GM12878 (cell line): Measurements from ENCODE around the gene LMAN2L. TPM values are rescaled to one million over a fixed set of nuclear protein-coding genes. Genes with fewer than 3 reads are reported as not detected.

Source experiments
- ATAC-seq: fragments of 200-7000 bp; cut with Tn5 transposase; 3 replicates; pipeline ENCODE4 v1.9.1; 2020; ENCODE audit warnings: mild to moderate bottlenecking, moderate library complexity
- BruUV-seq: library from RNA; stranded (reverse); fragments of 400-500 nt; replicated peaks from 2 replicates; lab custom pipeline; 2021; lab: Mats Ljungman, UMichigan
- CTCF ChIA-PET: fragments of 300-600 bp; sonication (Branson Sonifier 250); formaldehyde crosslinking; extraction: SDS; loops from one replicate; lab custom pipeline; 2021; ENCODE audit warnings: inconsistent platforms; lab: Yijun Ruan, JAX
- POLR2A ChIA-PET: fragments of 350-600 bp; formaldehyde crosslinking; extraction: SDS; loops from one replicate; lab custom pipeline; 2021; ENCODE audit warnings: inconsistent platforms; lab: Charles Lee
- RAD21 ChIA-PET: fragments of 300-600 bp; sonication (Branson Sonifier 250); formaldehyde crosslinking; loops from one replicate; lab custom pipeline; 2023; ENCODE audit warnings: antibody characterized with exemption; ENCODE audit not compliant: unreplicated experiment; lab: Charles Lee
- SMC1A ChIA-PET: fragments of 300-600 bp; sonication (Branson Sonifier 250); formaldehyde crosslinking; loops from one replicate; lab custom pipeline; 2023; ENCODE audit not compliant: unreplicated experiment, uncharacterized antibody; lab: Charles Lee
- DNase-seq: peaks from one replicate; pipeline ENCODE4 v3.0.0-alpha.2; 2011; ENCODE audit warnings: low read depth, low spot score
- FAIRE-seq: peaks from 3 replicates; lab custom pipeline; 2011; peaks lifted over from hg19 to GRCh38; lab: Jason Lieb, UNC
- H2AFZ ChIP-seq: 2 replicates; pipeline ENCODE4 v1.6.0; 2011; ENCODE audit warnings: low read depth, low read length, control low read depth; ENCODE audit not compliant: control insufficient read depth
- H3K27ac ChIP-seq: 2 replicates; pipeline ENCODE4 v1.5.1; 2011; ENCODE audit warnings: control low read depth; ENCODE audit not compliant: control insufficient read depth, insufficient read depth
- H3K27me3 ChIP-seq, 2 experiments: replicated peaks in 1 of 2; 2 replicates each; pipeline versions ENCODE4 v1.6.0 to v1.6.1; 2011; ENCODE audit warnings: low read length in 1 of 2; ENCODE audit not compliant: control insufficient read depth in 2 of 2, insufficient read depth in 2 of 2
- H3K36me3 ChIP-seq, 2 experiments: 2 replicates each; pipeline ENCODE4 v1.5.1; 2011; ENCODE audit warnings: low read length in 1 of 2; ENCODE audit not compliant: control insufficient read depth in 2 of 2, insufficient read depth in 2 of 2
- H3K4me1 ChIP-seq: 2 replicates; pipeline ENCODE4 v1.6.1; 2011; ENCODE audit warnings: mild to moderate bottlenecking, low read length, moderate library complexity, mixed read lengths; ENCODE audit not compliant: control insufficient read depth, insufficient read depth
- H3K4me2 ChIP-seq: 2 replicates; pipeline ENCODE4 v1.6.0; 2011; ENCODE audit warnings: control low read depth; ENCODE audit not compliant: control insufficient read depth, insufficient read depth
- H3K4me3 ChIP-seq: fragments of 200-600 bp; sonication (generic); 2 replicates; pipeline ENCODE4 v1.5.1; 2016
- H3K79me2 ChIP-seq: 2 replicates; pipeline ENCODE4 v1.6.0; 2011; ENCODE audit warnings: low read length; ENCODE audit not compliant: control insufficient read depth, insufficient read depth
- H3K9ac ChIP-seq: 2 replicates; pipeline ENCODE4 v1.8.0; 2011; ENCODE audit warnings: low read length, control low read depth, mixed read lengths; ENCODE audit not compliant: control insufficient read depth, insufficient read depth
- H3K9me3 ChIP-seq: replicated peaks from 3 replicates; pipeline ENCODE4 v1.5.1; 2011; ENCODE audit warnings: mild to moderate bottlenecking, low read length; ENCODE audit not compliant: control insufficient read depth, insufficient read depth
- H4K20me1 ChIP-seq: 2 replicates; pipeline ENCODE4 v1.6.0; 2011; ENCODE audit not compliant: control insufficient read depth, insufficient read depth
- ASH2L ChIP-seq: fragments of 300-600, 200-600 bp; sonication (generic); IDR thresholded peaks from 2 replicates; pipeline ENCODE4 v1.6.1; 2017; ENCODE audit warnings: low read depth, mild to moderate bottlenecking, borderline replicate concordance
- E2F8 ChIP-seq: fragments of 450-650 bp; IDR thresholded peaks from 2 replicates; pipeline ENCODE4 v1.6.1; 2018; ENCODE audit warnings: mild to moderate bottlenecking, low read depth, moderate library complexity; ENCODE audit not compliant: partially characterized antibody
- GABPA ChIP-seq: IDR thresholded peaks from 2 replicates; pipeline ENCODE4 v1.6.1; 2014; ENCODE audit warnings: antibody characterized with exemption, low read depth, mild to moderate bottlenecking, inconsistent platforms
- IRF4 ChIP-seq: IDR thresholded peaks from 2 replicates; pipeline ENCODE4 v1.6.1; 2011; ENCODE audit warnings: low read depth, low read length
- MXI1 ChIP-seq: fragments of 150-350 bp; IDR thresholded peaks from 2 replicates; pipeline ENCODE4 v1.6.1; 2011; ENCODE audit warnings: low read depth, mild to moderate bottlenecking, inconsistent platforms, low read length, improper control_type of control experiment
- MYB ChIP-seq: fragments of 150-350 bp; IDR thresholded peaks from 2 replicates; pipeline ENCODE4 v1.6.1; 2014; ENCODE audit warnings: mild to moderate bottlenecking, low read depth, low read length, borderline replicate concordance
- RCOR1 ChIP-seq: conservative IDR thresholded peaks from 2 replicates; pipeline ENCODE4 v1.6.1; 2012; ENCODE audit warnings: low read depth, low read length, improper control_type of control experiment
- SIX5 ChIP-seq: IDR thresholded peaks from 2 replicates; pipeline ENCODE4 v1.6.1; 2011; ENCODE audit warnings: mild to moderate bottlenecking, low read depth, low read length, moderate library complexity; ENCODE audit not compliant: severe bottlenecking
- SMAD1 ChIP-seq: fragments of 450-650 bp; IDR thresholded peaks from 2 replicates; pipeline ENCODE4 v1.6.1; 2018; ENCODE audit warnings: mild to moderate bottlenecking, low read depth; ENCODE audit not compliant: partially characterized antibody
- SREBF1 ChIP-seq: IDR thresholded peaks from 2 replicates; pipeline ENCODE4 v1.6.1; 2012; ENCODE audit warnings: mild to moderate bottlenecking, low read length
- USF2 ChIP-seq: IDR thresholded peaks from 2 replicates; pipeline ENCODE4 v1.6.1; 2011; ENCODE audit warnings: low read depth, low read length, improper control_type of control experiment, borderline replicate concordance
- ZBTB11 ChIP-seq: fragments of 450-650 bp; formaldehyde crosslinking; IDR thresholded peaks from 2 replicates; pipeline ENCODE4 v1.5.0; 2022; ENCODE audit warnings: mild to moderate bottlenecking, missing genetic modification characterization
- ZNF622 ChIP-seq: fragments of 450-650 bp; IDR thresholded peaks from 2 replicates; pipeline ENCODE4 v1.6.1; 2017; ENCODE audit warnings: mild to moderate bottlenecking, inconsistent platforms
- WGBS: methylation state at CpG from one replicate; pipeline ENCODE4 v1.1.6; 2016; ENCODE audit warnings: low lambda C conversion rate; ENCODE audit not compliant: insufficient replicate concordance, insufficient coverage; ENCODE audit errors: missing lambda C conversion rate; 5-methylcytosine and 5-hydroxymethylcytosine counted together
- in situ Hi-C: fragments of 300-500 bp; cut with MboI; formaldehyde crosslinking; loops from 9 replicates; pipeline ENCODE4 v1.14.3; 2018; ENCODE audit warnings: mixed read lengths
- intact Hi-C: fragments of 100-400 bp; cut with micrococcal nuclease; formaldehyde crosslinking; loops from one replicate; pipeline ENCODE4 v1.14.2; 2022; ENCODE audit not compliant: unreplicated experiment
- polyA plus RNA-seq, 11 experiments: library from polyadenylated mRNA; depleted of rRNA in 4 of 11; unstranded in 6 of 11; stranded (reverse) in 5 of 11; fragments of >200 nt; fragmentation: Nextera tagmentation in 4 of 11; fragmentation: Illumina TruSeq in 1 of 11; extraction: Ambion mirVana in 4 of 11; extraction: Trizol in 1 of 11; gene quantifications; 1 replicate in 1 of 11; 2 replicates in 10 of 11; pipeline versions ENCODE4 v1.2.1 to v1.2.3, GENCODE V29; 2011 to 2016; ENCODE audit warnings: inconsistent platforms in 2 of 11, missing spikeins in 2 of 11, low read depth in 1 of 11
- total RNA-seq, 4 experiments: library from RNA; depleted of rRNA in 3 of 4; stranded (reverse); fragments of >200 nt in 3 of 4; fragmentation: Illumina TruSeq in 1 of 4; extraction: Trizol in 1 of 4; gene quantifications; 2 replicates each; pipeline versions ENCODE4 v1.2.1 to v1.2.3, GENCODE V29; 2013 to 2021

Gene LMAN2L
- total and polyA plus RNA-seq, 10 of the 15 experiments (the other 5 are each of a cell fraction or from before 2014, with no cell fraction given) = 5.7 to 16.3 (median 10.7) TPM

- no peak for TF ChIP-seq MYB
- no peak for TF ChIP-seq IRF4
- TF ChIP-seq ZNF622 = no peak
- TF ChIP-seq SIX5 = no peak
Observed at GRCh38 chr2:96669539-96670215, 70.2 kb downstream of the LMAN2L start (continued).

- Histone ChIP-seq H3K4me2 (no peak overlapping the region), H3K9me3 (no peaks in the 10 kb centered on the region), H3K36me3 (no peaks in the 10 kb centered on the region), H2AFZ (no peak overlapping the region), H3K27me3 (no peaks in the 10 kb centered on the region; a peak in 1 of 4 replicates), H3K4me1 (no peaks in the 10 kb centered on the region), H4K20me1 (no peaks in the 10 kb centered on the region), H3K9ac (no peak overlapping the region), H3K27ac (no peak overlapping the region), H3K4me3 (no peak overlapping the region), H3K79me2 (no peaks in the 10 kb centered on the region)
- RAD21 ChIA-PET = no interaction called here
- BruUV-seq = no TSS peak
- in situ Hi-C loops = no loop called here
- FAIRE-seq (no peak), ATAC-seq (no peak), DNase-seq (no peak)
- CTCF ChIA-PET = interaction anchor here (1.1 kb wide), 1 partner anchor 94 kb away, joined by 3 read pairs; no protein-coding TSS in a partner anchor
- SMC1A ChIA-PET = interaction anchor here (1.2 to 1.6 kb wide), 3 partner anchors 9 to 95 kb away, joined by 3 to 6 read pairs (median 5); no protein-coding TSS in a partner anchor
- 59% methylated on average over 11 of the region's 11 CpGs for WGBS
- POLR2A ChIA-PET = no interaction called here
- intact Hi-C loops = no loop called here
- TF ChIP-seq SMAD1 (no peak), SREBF1 (no peak), RCOR1 (no peak), MXI1 (no peak), E2F8 (no peak), ZBTB11 (CRISPR knock-in tag) (no peak), ASH2L (no peak), USF2 (no peak), GABPA (no peak)
Observed at GRCh38 chr2:96668771-96669170, 71.1 kb downstream of the LMAN2L start.
